SK-N-SH (cell line): ENCODE measurements around the gene MIOX.

ENCODE experiments used
- EP300 ChIP-seq, 2 experiments: IDR thresholded peaks; 2 replicates each; pipeline versions ENCODE4 v1.4.0 to v1.6.1; 2012; ENCODE audit warnings: borderline replicate concordance in 1 of 2, low read depth in 1 of 2, low read length in 1 of 2
- FOSL2 ChIP-seq: IDR thresholded peaks from 2 replicates; pipeline ENCODE4 v1.4.0; 2012; ENCODE audit warnings: low read depth, mild to moderate bottlenecking, moderate library complexity, borderline replicate concordance
- SMC3 ChIP-seq: IDR thresholded peaks from 2 replicates; pipeline ENCODE4 v1.6.1; 2012; ENCODE audit warnings: low read depth, low read length, improper control_type of control experiment
- TEAD4 ChIP-seq: IDR thresholded peaks from 2 replicates; pipeline ENCODE4 v1.4.0; 2012; ENCODE audit warnings: mild to moderate bottlenecking, borderline replicate concordance; ENCODE audit not compliant: insufficient read depth
- TF ChIP-seq, protein P1 (sequence below): fragments of 200-600 bp; sonication (generic); IDR thresholded peaks from 2 replicates; pipeline ENCODE4 v1.6.1; 2017; ENCODE audit warnings: antibody characterized with exemption, mild to moderate bottlenecking, moderate library complexity
- TF ChIP-seq, protein P2 (sequence below): IDR thresholded peaks from 2 replicates; pipeline ENCODE4 v1.6.1; 2012; ENCODE audit warnings: mild to moderate bottlenecking, low read depth, low read length, moderate library complexity

DNA sequence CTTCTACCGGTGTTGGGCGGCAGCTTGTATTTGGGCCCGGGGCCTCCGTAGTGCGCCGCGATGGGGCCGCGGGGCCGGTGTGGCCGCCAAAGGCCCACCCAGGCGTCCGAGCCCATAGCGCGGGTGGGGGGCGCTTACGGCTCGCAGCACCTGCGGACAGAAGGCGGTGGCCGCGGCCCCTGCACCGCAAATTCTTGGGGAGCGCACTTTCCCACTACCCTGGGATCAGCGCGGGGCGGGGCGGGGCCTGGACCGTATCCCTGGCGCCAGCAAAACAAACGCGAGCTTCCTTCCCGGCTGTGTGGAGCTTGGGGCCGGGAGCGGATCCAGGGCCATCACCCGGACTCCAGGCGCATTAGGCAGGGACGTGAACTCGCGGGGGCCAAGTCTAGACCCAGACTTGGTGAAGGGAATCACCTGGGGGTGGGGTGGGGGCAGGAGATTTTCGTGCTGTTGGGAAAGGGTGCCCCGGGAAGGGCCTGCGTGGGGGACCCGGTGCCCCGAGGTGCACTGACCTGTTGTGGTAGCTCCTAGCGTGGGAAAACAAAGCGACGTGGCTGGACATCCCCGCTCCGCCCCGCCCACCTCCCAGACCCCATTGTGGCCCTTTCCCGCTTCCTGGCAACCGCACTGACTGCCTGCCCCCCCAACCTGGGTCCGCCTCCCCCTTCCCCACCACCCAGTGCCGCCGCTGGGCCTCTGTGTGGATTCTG, 45.5 kb downstream of the MIOX start:
- TF ChIP-seq, protein P1, sequence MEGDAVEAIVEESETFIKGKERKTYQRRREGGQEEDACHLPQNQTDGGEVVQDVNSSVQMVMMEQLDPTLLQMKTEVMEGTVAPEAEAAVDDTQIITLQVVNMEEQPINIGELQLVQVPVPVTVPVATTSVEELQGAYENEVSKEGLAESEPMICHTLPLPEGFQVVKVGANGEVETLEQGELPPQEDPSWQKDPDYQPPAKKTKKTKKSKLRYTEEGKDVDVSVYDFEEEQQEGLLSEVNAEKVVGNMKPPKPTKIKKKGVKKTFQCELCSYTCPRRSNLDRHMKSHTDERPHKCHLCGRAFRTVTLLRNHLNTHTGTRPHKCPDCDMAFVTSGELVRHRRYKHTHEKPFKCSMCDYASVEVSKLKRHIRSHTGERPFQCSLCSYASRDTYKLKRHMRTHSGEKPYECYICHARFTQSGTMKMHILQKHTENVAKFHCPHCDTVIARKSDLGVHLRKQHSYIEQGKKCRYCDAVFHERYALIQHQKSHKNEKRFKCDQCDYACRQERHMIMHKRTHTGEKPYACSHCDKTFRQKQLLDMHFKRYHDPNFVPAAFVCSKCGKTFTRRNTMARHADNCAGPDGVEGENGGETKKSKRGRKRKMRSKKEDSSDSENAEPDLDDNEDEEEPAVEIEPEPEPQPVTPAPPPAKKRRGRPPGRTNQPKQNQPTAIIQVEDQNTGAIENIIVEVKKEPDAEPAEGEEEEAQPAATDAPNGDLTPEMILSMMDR = no peak
- TF ChIP-seq EP300 (IDR thresholded peaks at IDR 0.05; ENCODE audit: borderline replicate concordance in 1 of 2, low read depth in 1 of 2, low read length in 1 of 2) (no peak), FOSL2 (no peak), SMC3 (no peak), TEAD4 (no peak)
- TF ChIP-seq, protein P2, sequence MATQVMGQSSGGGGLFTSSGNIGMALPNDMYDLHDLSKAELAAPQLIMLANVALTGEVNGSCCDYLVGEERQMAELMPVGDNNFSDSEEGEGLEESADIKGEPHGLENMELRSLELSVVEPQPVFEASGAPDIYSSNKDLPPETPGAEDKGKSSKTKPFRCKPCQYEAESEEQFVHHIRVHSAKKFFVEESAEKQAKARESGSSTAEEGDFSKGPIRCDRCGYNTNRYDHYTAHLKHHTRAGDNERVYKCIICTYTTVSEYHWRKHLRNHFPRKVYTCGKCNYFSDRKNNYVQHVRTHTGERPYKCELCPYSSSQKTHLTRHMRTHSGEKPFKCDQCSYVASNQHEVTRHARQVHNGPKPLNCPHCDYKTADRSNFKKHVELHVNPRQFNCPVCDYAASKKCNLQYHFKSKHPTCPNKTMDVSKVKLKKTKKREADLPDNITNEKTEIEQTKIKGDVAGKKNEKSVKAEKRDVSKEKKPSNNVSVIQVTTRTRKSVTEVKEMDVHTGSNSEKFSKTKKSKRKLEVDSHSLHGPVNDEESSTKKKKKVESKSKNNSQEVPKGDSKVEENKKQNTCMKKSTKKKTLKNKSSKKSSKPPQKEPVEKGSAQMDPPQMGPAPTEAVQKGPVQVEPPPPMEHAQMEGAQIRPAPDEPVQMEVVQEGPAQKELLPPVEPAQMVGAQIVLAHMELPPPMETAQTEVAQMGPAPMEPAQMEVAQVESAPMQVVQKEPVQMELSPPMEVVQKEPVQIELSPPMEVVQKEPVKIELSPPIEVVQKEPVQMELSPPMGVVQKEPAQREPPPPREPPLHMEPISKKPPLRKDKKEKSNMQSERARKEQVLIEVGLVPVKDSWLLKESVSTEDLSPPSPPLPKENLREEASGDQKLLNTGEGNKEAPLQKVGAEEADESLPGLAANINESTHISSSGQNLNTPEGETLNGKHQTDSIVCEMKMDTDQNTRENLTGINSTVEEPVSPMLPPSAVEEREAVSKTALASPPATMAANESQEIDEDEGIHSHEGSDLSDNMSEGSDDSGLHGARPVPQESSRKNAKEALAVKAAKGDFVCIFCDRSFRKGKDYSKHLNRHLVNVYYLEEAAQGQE = no peak
